ENCODE measurements around the gene ZNG1A. TPM values are rescaled to one million over a fixed set of nuclear protein-coding genes. Genes with fewer than 3 reads are reported as not detected.
"Not testable (repeated sequence)": the region's sequence is repeated elsewhere in the genome, so short reads cannot be mapped to it uniquely, and the experiment has no call there.

Gene ZNG1A
- total and polyA plus RNA-seq, 9 of the 15 experiments (the other 6 are each of a cell fraction or from before 2014, with no cell fraction given) = 20.7 to 90.6 (median 41.7) TPM

DNA sequence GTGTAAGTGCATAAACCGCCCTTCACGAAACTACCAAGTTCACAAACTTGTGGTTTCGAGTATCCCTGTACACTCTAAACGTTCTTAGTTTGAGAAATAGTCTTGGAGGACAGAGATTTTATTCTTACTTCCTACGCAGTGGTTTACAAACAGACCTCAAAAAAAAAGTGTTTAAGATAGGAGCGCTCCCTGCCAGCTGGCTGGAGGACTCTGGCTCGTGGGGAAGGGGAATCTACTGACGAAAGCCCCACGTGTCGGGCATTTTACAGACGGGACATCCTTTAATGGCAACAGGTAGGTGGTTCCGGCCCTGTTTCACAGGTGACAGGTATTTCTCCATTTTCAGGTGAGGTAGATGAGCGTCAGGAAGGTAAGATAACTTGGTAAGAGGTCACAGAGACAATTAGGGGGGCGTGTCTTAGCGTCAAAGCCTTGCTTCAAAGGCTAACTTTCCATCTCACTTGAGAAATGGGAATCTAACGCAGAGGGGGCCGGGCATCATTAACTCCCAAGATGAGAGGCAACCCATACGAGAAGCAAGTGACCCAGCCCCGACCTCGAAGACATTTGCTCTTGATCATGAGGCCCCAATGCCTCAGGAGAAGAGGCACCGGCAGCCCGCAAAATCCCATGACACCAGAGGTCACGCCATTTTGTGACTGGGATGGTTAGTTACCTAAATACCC, 573 bp downstream of the ZNG1A start:
- ATAC-seq; H3K9ac ChIP-seq (ENCODE audit: insufficient read depth in 1 of 2, low read depth in 2 of 2, low read length in 2 of 2); H3K9me1 ChIP-seq (ENCODE audit: control insufficient read depth, insufficient read depth, low read length); H2AFZ ChIP-seq (ENCODE audit: low read depth, low read length); POLR2A ChIA-PET; H3K4me1 ChIP-seq (replicated peaks in 1 of 2; ENCODE audit: control insufficient read depth in 2 of 2, insufficient read depth in 2 of 2, low read length in 2 of 2); H3K79me2 ChIP-seq (ENCODE audit: control insufficient read depth, insufficient read depth, low read length); H3K27ac ChIP-seq (ENCODE audit: extremely low read depth, low read depth, low read length); H3K9me3 ChIP-seq (replicated peaks; ENCODE audit: control insufficient read depth, insufficient read depth, low read depth, low read length); intact Hi-C loops (cut with micrococcal nuclease); H3K27me3 ChIP-seq (ENCODE audit: control insufficient read depth in 2 of 2, insufficient read depth in 2 of 2, low read length in 2 of 2); BruUV-seq (replicated peaks); CTCF ChIA-PET (ENCODE audit: low intra/inter-chr PET ratio); H3K36me3 ChIP-seq (ENCODE audit: control insufficient read depth, insufficient read depth, low read length); DNase-seq (ENCODE audit: extremely low read depth in 1 of 4, low spot score in 3 of 4); H4K20me1 ChIP-seq (replicated peaks; ENCODE audit: control insufficient read depth, insufficient read depth, low read length); in situ Hi-C loops (cut with MboI); FAIRE-seq: not testable (repeated sequence)
- peak overlapping the region; percentile 46; the same call in 1 of the 2 replicates for H3K4me2 ChIP-seq (ENCODE audit: insufficient read depth, low read length)
- TF ChIP-seq, protein P1, sequence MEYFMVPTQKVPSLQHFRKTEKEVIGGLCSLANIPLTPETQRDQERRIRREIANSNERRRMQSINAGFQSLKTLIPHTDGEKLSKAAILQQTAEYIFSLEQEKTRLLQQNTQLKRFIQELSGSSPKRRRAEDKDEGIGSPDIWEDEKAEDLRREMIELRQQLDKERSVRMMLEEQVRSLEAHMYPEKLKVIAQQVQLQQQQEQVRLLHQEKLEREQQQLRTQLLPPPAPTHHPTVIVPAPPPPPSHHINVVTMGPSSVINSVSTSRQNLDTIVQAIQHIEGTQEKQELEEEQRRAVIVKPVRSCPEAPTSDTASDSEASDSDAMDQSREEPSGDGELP (CRISPR knock-in tag; IDR thresholded peaks at IDR 0.05; ENCODE audit: borderline replicate concordance) = 0 out of 2 replicates have a peak, but pooled peaks have one; percentile 17
- peak overlapping the region; percentile 29; the same call in 1 of the 2 replicates for H3K4me3 ChIP-seq
- 0% methylated on average over 1 of the region's 23 CpGs for WGBS (ENCODE audit: insufficient coverage, low coverage, missing lambda C conversion rate)

- not testable (repeated sequence) for FAIRE-seq
Measured at GRCh38 chr9:169757-170156, 9.1 kb downstream of the ZNG1A start.

GRCh38 chr9:159871-160270, 19.0 kb downstream of the ZNG1A start:
- H3K4me1 ChIP-seq (replicated peaks in 1 of 2; ENCODE audit: control insufficient read depth in 2 of 2, insufficient read depth in 2 of 2, low read length in 2 of 2); H3K27ac ChIP-seq (ENCODE audit: extremely low read depth, low read depth, low read length); ATAC-seq; FAIRE-seq; H3K4me3 ChIP-seq; H3K36me3 ChIP-seq (ENCODE audit: control insufficient read depth, insufficient read depth, low read length); H3K9me1 ChIP-seq (ENCODE audit: control insufficient read depth, insufficient read depth, low read length); H3K79me2 ChIP-seq (ENCODE audit: control insufficient read depth, insufficient read depth, low read length); H2AFZ ChIP-seq (ENCODE audit: low read depth, low read length); H4K20me1 ChIP-seq (replicated peaks; ENCODE audit: control insufficient read depth, insufficient read depth, low read length); CTCF ChIA-PET (ENCODE audit: low intra/inter-chr PET ratio); BruUV-seq (replicated peaks); DNase-seq (ENCODE audit: extremely low read depth in 1 of 4, low spot score in 3 of 4); H3K9ac ChIP-seq (ENCODE audit: insufficient read depth in 1 of 2, low read depth in 2 of 2, low read length in 2 of 2); POLR2A ChIA-PET; H3K9me3 ChIP-seq (replicated peaks; ENCODE audit: control insufficient read depth, insufficient read depth, low read depth, low read length); intact Hi-C loops (cut with micrococcal nuclease); in situ Hi-C loops (cut with MboI); H3K27me3 ChIP-seq (ENCODE audit: control insufficient read depth in 2 of 2, insufficient read depth in 2 of 2, low read length in 2 of 2); H3K4me2 ChIP-seq (ENCODE audit: insufficient read depth, low read length): not testable (repeated sequence)
- WGBS (ENCODE audit: insufficient coverage, low coverage, missing lambda C conversion rate) = no CpG with 5 or more reads among the region's 1 CpG

More at GRCh38 chr9:169757-170156, 9.1 kb downstream of the ZNG1A start:
- H2AFZ ChIP-seq (ENCODE audit: low read depth, low read length); H4K20me1 ChIP-seq (replicated peaks; ENCODE audit: control insufficient read depth, insufficient read depth, low read length); H3K4me1 ChIP-seq (replicated peaks in 1 of 2; ENCODE audit: control insufficient read depth in 2 of 2, insufficient read depth in 2 of 2, low read length in 2 of 2); H3K27ac ChIP-seq (ENCODE audit: extremely low read depth, low read depth, low read length); BruUV-seq (replicated peaks); CTCF ChIA-PET (ENCODE audit: low intra/inter-chr PET ratio); H3K79me2 ChIP-seq (ENCODE audit: control insufficient read depth, insufficient read depth, low read length); DNase-seq (ENCODE audit: extremely low read depth in 1 of 4, low spot score in 3 of 4); intact Hi-C loops (cut with micrococcal nuclease); POLR2A ChIA-PET; H3K4me3 ChIP-seq; H3K36me3 ChIP-seq (ENCODE audit: control insufficient read depth, insufficient read depth, low read length); H3K9me3 ChIP-seq (replicated peaks; ENCODE audit: control insufficient read depth, insufficient read depth, low read depth, low read length); H3K9ac ChIP-seq (ENCODE audit: insufficient read depth in 1 of 2, low read depth in 2 of 2, low read length in 2 of 2); H3K27me3 ChIP-seq (ENCODE audit: control insufficient read depth in 2 of 2, insufficient read depth in 2 of 2, low read length in 2 of 2); H3K4me2 ChIP-seq (ENCODE audit: insufficient read depth, low read length); in situ Hi-C loops (cut with MboI); ATAC-seq; H3K9me1 ChIP-seq (ENCODE audit: control insufficient read depth, insufficient read depth, low read length): not testable (repeated sequence)
- no CpG with 5 or more reads among the region's 3 CpGs for WGBS (ENCODE audit: insufficient coverage, low coverage, missing lambda C conversion rate)
